AG20443 (cell line): Measurements from ENCODE around the gene HSD17B2.
A peak's percentile ranks its signal among the peaks of the same experiment; 100 is the strongest.
"Not testable (repeated sequence)": the region's sequence is repeated elsewhere in the genome, so short reads cannot be mapped to it uniquely, and the experiment has no call there.

Source experiments
- DNase-seq: peaks from one replicate; pipeline ENCODE4 v3.0.0; 2012; ENCODE audit warnings: low spot score, mixed read lengths

Gene HSD17B2

GRCh38 chr16:82034981-82035612 lies at the start of gene HSD17B2:
TSS of gene HSD17B2 (plus strand) at chr16:82035253. CDS start at chr16:82035425, 172 bp downstream.
- no peak for DNase-seq

GRCh38 chr16:81987121-81987520 lies 47.9 kb upstream of the HSD17B2 start:
- DNase-seq = no peak

- no peak for DNase-seq
These were observed 47.3 kb upstream of the HSD17B2 start for GRCh38 chr16:81987706-81988105.

GRCh38 chr16:81992859-81993258 lies 42.2 kb upstream of the HSD17B2 start:
- no peak for DNase-seq

GRCh38 chr16:81994485-81994884 lies 40.6 kb upstream of the HSD17B2 start:
- no peak for DNase-seq

GRCh38 chr16:81995651-81996050 lies 39.4 kb upstream of the HSD17B2 start:
- DNase-seq = no peak

- peak; percentile 72 for DNase-seq
These were observed 38.2 kb upstream of the HSD17B2 start for GRCh38 chr16:81996664-81997509.

- peak; percentile 70 for DNase-seq
These were observed 37.3 kb upstream of the HSD17B2 start for GRCh38 chr16:81997738-81998137.

- DNase-seq = no peak
These were observed 32.2 kb upstream of the HSD17B2 start for GRCh38 chr16:82002831-82003230.

- no peak for DNase-seq
These were observed 30.5 kb upstream of the HSD17B2 start for GRCh38 chr16:82004601-82005000.

- no peak for DNase-seq
These were observed 29.8 kb upstream of the HSD17B2 start for GRCh38 chr16:82005027-82005830.

- no peak for DNase-seq
These were observed 29.0 kb upstream of the HSD17B2 start for GRCh38 chr16:82006036-82006435.

GRCh38 chr16:82007189-82007588 lies 27.9 kb upstream of the HSD17B2 start:
- no peak for DNase-seq

- no peak for DNase-seq
These were observed 26.0 kb upstream of the HSD17B2 start for GRCh38 chr16:82008957-82009592.

GRCh38 chr16:82009789-82010188 lies 25.3 kb upstream of the HSD17B2 start:
- DNase-seq = not testable (repeated sequence)

- DNase-seq = no peak
These were observed 24.4 kb upstream of the HSD17B2 start for GRCh38 chr16:82010649-82011048.

- DNase-seq = no peak
These were observed 23.8 kb upstream of the HSD17B2 start, which contains the start of gene SDR42E1 for GRCh38 chr16:82011199-82011641. TSS of gene SDR42E1 (minus strand) at chr16:82011470. CDS start at chr16:82000858, 10,612 bp downstream.

- DNase-seq = no peak
These were observed 21.9 kb upstream of the HSD17B2 start for GRCh38 chr16:82013139-82013538.

GRCh38 chr16:82016263-82016662 lies 18.8 kb upstream of the HSD17B2 start:
- no peak for DNase-seq

GRCh38 chr16:82016964-82017363 lies 18.1 kb upstream of the HSD17B2 start:
- peak; percentile 23 for DNase-seq

- DNase-seq = no peak
These were observed 17.0 kb upstream of the HSD17B2 start for GRCh38 chr16:82017911-82018568.
